ENCODE results near the gene QARS1. TPM values are rescaled to one million over a fixed set of nuclear protein-coding genes. Genes with fewer than 3 reads are reported as not detected.

QARS1 gene
- total and polyA plus RNA-seq, 2 of the 8 experiments (the other 6 are each of a cell fraction or from before 2014, with no cell fraction given), result 353 to 581 TPM

- DNase-seq (ENCODE audit: low read depth in 1 of 2, low spot score in 2 of 2) (no peak), FAIRE-seq (no peak)
- Histone ChIP-seq H3K27me3 (replicated peaks in 1 of 4; ENCODE audit: control insufficient read depth in 3 of 4, extremely low read depth in 1 of 4, insufficient read depth in 3 of 4, low read length in 3 of 4) (no peaks in the 10 kb centered on the region), H3K27ac (ENCODE audit: low read depth, low read length) (no peak overlapping the region), H2BK20ac (ENCODE audit: low read length) (no peak overlapping the region), H4K5ac (ENCODE audit: insufficient read length, low read depth, low read length) (no peak overlapping the region), H3K4me2 (ENCODE audit: insufficient read depth in 1 of 2, low read depth in 2 of 2, low read length in 2 of 2) (no peak overlapping the region), H3K36me3 (ENCODE audit: control insufficient read depth in 2 of 4, insufficient read depth in 4 of 4, low read length in 3 of 4) (peaks cover 8 to 37% (median 25%) of the 10 kb centered on the region in 4 experiments), H2AK5ac (ENCODE audit: low read depth, low read length) (no peak overlapping the region), H3K9ac (replicated peaks in 1 of 4; ENCODE audit: extremely low read depth in 1 of 4, low read depth in 3 of 4, low read length in 3 of 4) (no peak overlapping the region), H3K4me3 (ENCODE audit: extremely low read depth in 1 of 4, insufficient read depth in 2 of 4, low read depth in 3 of 4, low read length in 4 of 4) (no peak overlapping the region), H3K14ac (ENCODE audit: insufficient read length) (no peak overlapping the region), H3K23me2 (ENCODE audit: low read depth, low read length) (no peaks in the 10 kb centered on the region), H2BK12ac (ENCODE audit: low read depth, low read length) (no peak overlapping the region), H3K9me3 (ENCODE audit: insufficient read depth in 2 of 2, low read depth in 1 of 2, low read length in 1 of 2) (no peaks in the 10 kb centered on the region), H3K4ac (replicated peaks; ENCODE audit: insufficient read length, low read depth, low read length) (no peak overlapping the region), H4K91ac (replicated peaks; ENCODE audit: insufficient read length, low read length) (no peak overlapping the region), H3K79me2 (ENCODE audit: control insufficient read depth in 1 of 2, insufficient read depth in 2 of 2, low read length in 2 of 2) (peaks cover 2 to 71% of the 10 kb centered on the region in 2 experiments), H3K4me1 (replicated peaks in 1 of 4; ENCODE audit: control insufficient read depth in 3 of 4, insufficient read depth in 4 of 4, low read length in 3 of 4) (no peaks in the 10 kb centered on the region), H2AFZ (ENCODE audit: low read length) (no peak overlapping the region), H3K79me1 (ENCODE audit: low read depth, low read length) (peaks cover 5% of the 10 kb centered on the region), H3K18ac (ENCODE audit: extremely low read depth, low read length) (no peak overlapping the region), H4K8ac (ENCODE audit: extremely low read depth, insufficient read depth, low read length) (no peak overlapping the region), H2BK120ac (replicated peaks; ENCODE audit: low read depth, low read length) (no peak overlapping the region), H2BK5ac (ENCODE audit: low read depth, low read length) (no peak overlapping the region), H3K56ac (replicated peaks; ENCODE audit: insufficient read length, low read depth, low read length) (no peak overlapping the region), H2BK15ac (ENCODE audit: low read length) (no peak overlapping the region), H4K20me1 (replicated peaks in 1 of 2; ENCODE audit: control insufficient read depth in 1 of 2, insufficient read depth in 2 of 2, low read length in 2 of 2) (peaks cover 9 to 12% of the 10 kb centered on the region in 2 experiments), H3K23ac (ENCODE audit: insufficient read length) (no peak overlapping the region)
- TF ChIP-seq GTF2F1 (IDR thresholded peaks at IDR 0.05; ENCODE audit: borderline replicate concordance, low read depth, low read length) (no peak), CEBPB (IDR thresholded peaks at IDR 0.05; ENCODE audit: low read depth, low read length) (no peak), JUND (IDR thresholded peaks at IDR 0.05; ENCODE audit: low read length) (no peak), BRCA1 (IDR thresholded peaks at IDR 0.05; ENCODE audit: low read depth, low read length) (no peak), SP1 (IDR thresholded peaks at IDR 0.05; ENCODE audit: low read depth, low read length) (no peak), POLR2A (IDR thresholded peaks at IDR 0.05; ENCODE audit: control extremely low read depth in 1 of 2, low read depth in 2 of 2, low read length in 2 of 2) (no peak), EP300 (IDR thresholded peaks at IDR 0.05; ENCODE audit: borderline replicate concordance in 1 of 2, low read depth in 2 of 2, low read length in 2 of 2) (no peak), SIRT6 (IDR thresholded peaks at IDR 0.05; ENCODE audit: low read length) (no peak), SIN3A (conservative IDR thresholded peaks at IDR 0.05 in 1 of 2, IDR thresholded peaks at IDR 0.05 in 1 of 2; ENCODE audit: low read depth in 1 of 2, low read length in 2 of 2) (no peak), SRF (IDR thresholded peaks at IDR 0.05; ENCODE audit: low read depth, low read length) (no peak), POU5F1 (IDR thresholded peaks at IDR 0.05; ENCODE audit: low read depth, low read length) (no peak), PHF8 (conservative IDR thresholded peaks at IDR 0.05; ENCODE audit: low read depth, low read length) (no peak)
- ChIA-PET POLR2A (ENCODE audit: partially characterized antibody) (interaction anchor here (0.6 to 1.8 kb wide), 6 partner anchors 11 to 218 kb away, joined by 3 to 8 read pairs (median 4); partner anchors contain the start of genes IMPDH2 and QRICH1), CTCF (ENCODE audit: partially characterized antibody) (no interaction called here)
- WGBS, 2 experiments (ENCODE audit: extremely low coverage in 1 of 2, insufficient coverage in 1 of 2, insufficient read length in 1 of 2, insufficient replicate concordance in 2 of 2, low coverage in 1 of 2, low lambda C conversion rate in 2 of 2, missing lambda C conversion rate in 1 of 2), result 98% methylated on average over 2 of the region's 2 CpGs; no CpG with 5 or more reads in 1 of the 2 experiments
These were observed 25.3 kb downstream of the QARS1 start for GRCh38 chr3:49079270-49079669.

All from H1 (cell line).